SU-DHL-6 (cell line): Measurements from ENCODE around the gene RPS6KB2.

Source experiments
- H2AFZ ChIP-seq: fragments of 200-600 bp; sonication (generic); 2 replicates; pipeline ENCODE4 v1.6.1; 2014; ENCODE audit warnings: low read depth, mild to moderate bottlenecking, moderate library complexity, mixed read lengths, antibody characterized with exemption, low read length; ENCODE audit not compliant: severe bottlenecking
- H3F3A ChIP-seq: fragments of 200-600 bp; shearing (Covaris generic); 2 replicates; pipeline ENCODE4 v1.6.0; 2016; ENCODE audit warnings: antibody characterized with exemption, mild to moderate bottlenecking; ENCODE audit not compliant: insufficient read depth
- H3K27ac ChIP-seq: fragments of 200-600 bp; sonication (generic); 2 replicates; pipeline ENCODE4 v1.5.1; 2016; ENCODE audit warnings: low read depth, mild to moderate bottlenecking, low read length, moderate library complexity, mixed read lengths
- H3K27me3 ChIP-seq: fragments of 200-600 bp; sonication (generic), shearing (Covaris generic); 2 replicates; pipeline ENCODE4 v1.6.0; 2014; ENCODE audit warnings: mild to moderate bottlenecking, low read length
- H3K36me3 ChIP-seq: fragments of 200-600 bp; sonication (generic); 2 replicates; pipeline ENCODE4 v1.6.1; 2014; ENCODE audit warnings: mild to moderate bottlenecking, low read length, mixed read lengths
- H3K4me2 ChIP-seq: fragments of 300-600, 200-600 bp; shearing (Covaris generic), sonication (generic); 2 replicates; pipeline ENCODE4 v1.6.0; 2014; ENCODE audit warnings: low read length, low read depth, mild to moderate bottlenecking; ENCODE audit not compliant: poor library complexity, severe bottlenecking
- H3K4me3 ChIP-seq: fragments of 200-600 bp; sonication (generic); 2 replicates; pipeline ENCODE4 v1.5.1; 2014; ENCODE audit warnings: antibody characterized with exemption, low read length, mild to moderate bottlenecking, mixed read lengths; ENCODE audit not compliant: insufficient read depth, poor library complexity, severe bottlenecking
- H3K79me2 ChIP-seq: fragments of 200-600 bp; sonication (generic); 2 replicates; pipeline ENCODE4 v1.6.1; 2014; ENCODE audit warnings: mild to moderate bottlenecking, low read length, moderate library complexity; ENCODE audit not compliant: insufficient read depth
- H3K9ac ChIP-seq: fragments of 200-600 bp; sonication (generic); 2 replicates; pipeline ENCODE4 v1.7.0; 2014; ENCODE audit warnings: mild to moderate bottlenecking, low read length
- H3K9me2 ChIP-seq: fragments of 200-600 bp; sonication (generic); replicated peaks from 2 replicates; pipeline ENCODE4 v1.6.1; 2014; ENCODE audit warnings: low read length; ENCODE audit not compliant: insufficient read depth
- H3K9me3 ChIP-seq: fragments of 200-600 bp; sonication (generic); 2 replicates; pipeline ENCODE4 v1.6.1; 2014; ENCODE audit warnings: low read length, mixed read lengths; ENCODE audit not compliant: insufficient read depth
- H4K20me1 ChIP-seq: fragments of 200-600 bp; sonication (generic); 2 replicates; pipeline ENCODE4 v1.6.1; 2014; ENCODE audit warnings: low read depth, mild to moderate bottlenecking, antibody characterized with exemption, low read length, moderate library complexity, mixed read lengths
- CTCF ChIP-seq: fragments of 200-600 bp; sonication (generic); IDR thresholded peaks from one replicate; pipeline ENCODE4 v1.5.1; 2017; ENCODE audit warnings: antibody characterized with exemption, mild to moderate bottlenecking, low read length, moderate library complexity; ENCODE audit not compliant: insufficient read depth, poor library complexity, severe bottlenecking
- EZH2phosphoT487 ChIP-seq: fragments of 200-600 bp; sonication (generic), shearing (Covaris generic); conservative IDR thresholded peaks from 2 replicates; pipeline ENCODE4 v1.6.1; 2018; ENCODE audit warnings: mild to moderate bottlenecking, antibody characterized with exemption, low read length, moderate library complexity, mixed read lengths

Gene RPS6KB2

GRCh38 chr11:67406969-67407687 lies 21.2 kb upstream of the RPS6KB2 start:
- no peaks in the 10 kb centered on the region for H3K9me3 ChIP-seq
- H3K4me3 ChIP-seq: no peak overlapping the region
- H2AFZ ChIP-seq: no peak overlapping the region
- no peak overlapping the region for H3K9ac ChIP-seq
- peaks cover 50% of the 10 kb centered on the region for H3F3A ChIP-seq
- H3K27ac ChIP-seq: peak overlapping the region; percentile 88
- no peaks in the 10 kb centered on the region for H3K27me3 ChIP-seq
- no peak for TF ChIP-seq EZH2phosphoT487
- TF ChIP-seq CTCF: no peak
- no peaks in the 10 kb centered on the region for H4K20me1 ChIP-seq
- no peaks in the 10 kb centered on the region; the same call in 1 of the 2 replicates for H3K79me2 ChIP-seq
- H3K36me3 ChIP-seq: no peaks in the 10 kb centered on the region
- H3K4me2 ChIP-seq: peak overlapping the region; percentile 9
- no peaks in the 10 kb centered on the region for H3K9me2 ChIP-seq

- peaks cover 50% of the 10 kb centered on the region for H3F3A ChIP-seq
- TF ChIP-seq CTCF (no peak), EZH2phosphoT487 (no peak)
- no peaks in the 10 kb centered on the region; the same call in 1 of the 2 replicates for H3K79me2 ChIP-seq
- H3K9me3 ChIP-seq: no peaks in the 10 kb centered on the region
- H2AFZ ChIP-seq: no peak overlapping the region
- no peaks in the 10 kb centered on the region for H3K9me2 ChIP-seq
- 0 out of 2 replicates have a peak overlapping the region, but pooled peaks have one; percentile 57 for H3K9ac ChIP-seq
- no peak overlapping the region for H3K4me3 ChIP-seq
- H3K4me2 ChIP-seq: peak overlapping the region; percentile 9
- H3K27me3 ChIP-seq: no peaks in the 10 kb centered on the region
- peak overlapping the region; percentile 88 for H3K27ac ChIP-seq
- no peaks in the 10 kb centered on the region for H4K20me1 ChIP-seq
- H3K36me3 ChIP-seq: no peaks in the 10 kb centered on the region
Observed at GRCh38 chr11:67407688-67408163, 20.6 kb upstream of the RPS6KB2 start.

GRCh38 chr11:67408437-67409200 lies 19.7 kb upstream of the RPS6KB2 start:
- Histone ChIP-seq H3K9ac (peak overlapping the region; percentile 57), H3K79me2 (no peaks in the 10 kb centered on the region; the same call in 1 of the 2 replicates), H3K9me3 (no peaks in the 10 kb centered on the region), H3K27me3 (no peaks in the 10 kb centered on the region), H3K4me2 (peak overlapping the region; percentile 48), H3K4me3 (no peak overlapping the region), H3K27ac (peak overlapping the region; percentile 88), H3K9me2 (no peaks in the 10 kb centered on the region), H3K36me3 (no peaks in the 10 kb centered on the region), H3F3A (peaks cover 42% of the 10 kb centered on the region), H4K20me1 (no peaks in the 10 kb centered on the region), H2AFZ (no peak overlapping the region)
- TF ChIP-seq EZH2phosphoT487 (no peak), CTCF (no peak)
